Upper lobe of left lung (tissue), 4 donors: ENCODE data around the gene CD300LB.

ENCODE experiments used
- EP300 ChIP-seq, 4 donors: sonication (generic); formaldehyde crosslinking; IDR thresholded peaks; one replicate each; pipeline ENCODE4 v1.5.1; 2017; ENCODE audit warnings: antibody characterized with exemption in 4 of 4, control low read depth in 2 of 4
- POLR2AphosphoS5 ChIP-seq, 2 donors: sonication (generic); formaldehyde crosslinking; IDR thresholded peaks; one replicate each; pipeline ENCODE4 v1.5.1; 2017; ENCODE audit warnings: antibody characterized with exemption in 2 of 2
- TF ChIP-seq, protein P1 (sequence below), 6 experiments: fragments of 450-650 bp in 4 of 6; fragments of 200-600 bp in 2 of 6; sonication (generic) in 2 of 6; IDR thresholded peaks; one replicate each; pipeline ENCODE4 v1.5.1; 2016 to 2019; ENCODE audit warnings: antibody characterized with exemption in 6 of 6

DNA sequence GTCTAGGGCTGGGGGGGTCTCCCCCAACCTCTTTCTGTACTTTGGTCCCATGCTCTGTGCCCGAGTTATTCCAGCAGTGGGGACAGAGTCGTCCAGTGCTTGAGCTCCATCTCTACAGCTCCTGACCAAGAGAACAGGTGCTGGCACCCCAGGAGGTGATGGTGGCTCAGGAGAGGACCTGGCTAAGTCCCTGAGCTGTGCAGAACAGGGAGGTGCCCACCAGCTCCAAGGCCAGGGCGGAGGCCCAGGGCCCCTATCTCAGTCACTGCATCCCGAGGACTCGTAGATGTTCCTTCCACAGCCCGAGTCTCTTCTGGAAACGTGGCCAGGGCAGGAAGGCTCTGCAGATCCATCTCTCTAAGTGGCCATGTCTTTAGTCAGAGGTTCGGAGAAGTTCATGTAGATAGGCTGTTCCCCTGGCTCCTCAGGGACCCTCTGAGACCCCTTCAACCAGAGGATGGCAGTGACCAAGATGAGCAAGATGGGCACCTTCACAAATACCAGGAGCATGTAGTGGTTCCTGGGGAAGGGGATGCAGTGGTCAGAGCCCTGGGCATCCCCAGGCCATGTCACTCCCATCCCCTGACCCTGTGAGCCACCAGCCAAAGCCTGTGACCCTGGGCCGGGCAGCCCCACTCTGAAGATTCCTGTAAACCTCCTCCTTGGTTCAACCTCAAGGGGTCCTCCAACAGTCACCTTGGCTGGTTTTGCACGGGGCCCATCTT, 8.7 kb downstream of the CD300LB start:
- no peak for TF ChIP-seq EP300 (IDR thresholded peaks at IDR 0.05)
- TF ChIP-seq, protein P1, sequence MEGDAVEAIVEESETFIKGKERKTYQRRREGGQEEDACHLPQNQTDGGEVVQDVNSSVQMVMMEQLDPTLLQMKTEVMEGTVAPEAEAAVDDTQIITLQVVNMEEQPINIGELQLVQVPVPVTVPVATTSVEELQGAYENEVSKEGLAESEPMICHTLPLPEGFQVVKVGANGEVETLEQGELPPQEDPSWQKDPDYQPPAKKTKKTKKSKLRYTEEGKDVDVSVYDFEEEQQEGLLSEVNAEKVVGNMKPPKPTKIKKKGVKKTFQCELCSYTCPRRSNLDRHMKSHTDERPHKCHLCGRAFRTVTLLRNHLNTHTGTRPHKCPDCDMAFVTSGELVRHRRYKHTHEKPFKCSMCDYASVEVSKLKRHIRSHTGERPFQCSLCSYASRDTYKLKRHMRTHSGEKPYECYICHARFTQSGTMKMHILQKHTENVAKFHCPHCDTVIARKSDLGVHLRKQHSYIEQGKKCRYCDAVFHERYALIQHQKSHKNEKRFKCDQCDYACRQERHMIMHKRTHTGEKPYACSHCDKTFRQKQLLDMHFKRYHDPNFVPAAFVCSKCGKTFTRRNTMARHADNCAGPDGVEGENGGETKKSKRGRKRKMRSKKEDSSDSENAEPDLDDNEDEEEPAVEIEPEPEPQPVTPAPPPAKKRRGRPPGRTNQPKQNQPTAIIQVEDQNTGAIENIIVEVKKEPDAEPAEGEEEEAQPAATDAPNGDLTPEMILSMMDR (IDR thresholded peaks at IDR 0.05), result no peak
- no peak for TF ChIP-seq POLR2AphosphoS5 (IDR thresholded peaks at IDR 0.05)
